Activated B cell treated with CpG ODN at 0.5 μM for 24 hours (primary cell): ENCODE measurements around the gene EPB41. TPM values are rescaled to one million over a fixed set of nuclear protein-coding genes. Genes with fewer than 3 reads are reported as not detected.
"Not testable (repeated sequence)": the region's sequence is repeated elsewhere in the genome, so short reads cannot be mapped to it uniquely, and the experiment has no call there.

Source experiments
- ATAC-seq: fragments of 200-7000 bp; cut with Tn5 transposase; one replicate; pipeline ENCODE4 v1.10.0; 2021; ENCODE audit warnings: low read depth, mild to moderate bottlenecking, moderate library complexity
- CTCF ChIA-PET: fragments of 350-600 bp; sonication (Branson Sonifier 250); formaldehyde crosslinking; loops from one replicate; lab custom pipeline; 2021; ENCODE audit warnings: antibody characterized with exemption; lab: Charles Lee
- POLR2A ChIA-PET: fragments of 350-600 bp; sonication (Branson Sonifier 250); formaldehyde crosslinking; loops from one replicate; lab custom pipeline; 2021; ENCODE audit warnings: antibody characterized with exemption; lab: Charles Lee
- DNase-seq: peaks from one replicate; pipeline ENCODE4 v3.0.0; 2022
- H3K27ac Mint-ChIP-seq: one replicate; pipeline ENCODE4 v1.8.0; 2020; ENCODE audit warnings: mixed read lengths
- H3K27me3 Mint-ChIP-seq: one replicate; pipeline ENCODE4 v1.8.0; 2021; ENCODE audit warnings: mixed read lengths
- H3K36me3 Mint-ChIP-seq: one replicate; pipeline ENCODE4 v1.8.0; 2021; ENCODE audit warnings: low read depth, mixed read lengths
- H3K4me1 Mint-ChIP-seq: one replicate; pipeline ENCODE4 v1.8.0; 2021; ENCODE audit warnings: mixed read lengths
- H3K4me3 Mint-ChIP-seq: one replicate; pipeline ENCODE4 v1.8.0; 2020; ENCODE audit warnings: mild to moderate bottlenecking, mixed read lengths
- H3K9me3 Mint-ChIP-seq: one replicate; pipeline ENCODE4 v1.8.0; 2020; ENCODE audit warnings: mixed read lengths
- intact Hi-C: fragments of 100-400 bp; cut with micrococcal nuclease; formaldehyde crosslinking; loops from one replicate; pipeline ENCODE4 v1.15.1; 2024
- total RNA-seq: library from RNA; stranded (reverse); gene quantifications from 2 replicates; pipeline ENCODE4 v1.2.3, GENCODE V29; 2022
- TF ChIP-seq, protein P1 (sequence below): fragments of 200-600 bp; IDR thresholded peaks from one replicate; pipeline ENCODE4 v1.8.0; 2022; ENCODE audit warnings: antibody characterized with exemption, mild to moderate bottlenecking

EPB41 gene
- total RNA-seq, 1 donor from 2014 or later = 73.8 TPM

DNA sequence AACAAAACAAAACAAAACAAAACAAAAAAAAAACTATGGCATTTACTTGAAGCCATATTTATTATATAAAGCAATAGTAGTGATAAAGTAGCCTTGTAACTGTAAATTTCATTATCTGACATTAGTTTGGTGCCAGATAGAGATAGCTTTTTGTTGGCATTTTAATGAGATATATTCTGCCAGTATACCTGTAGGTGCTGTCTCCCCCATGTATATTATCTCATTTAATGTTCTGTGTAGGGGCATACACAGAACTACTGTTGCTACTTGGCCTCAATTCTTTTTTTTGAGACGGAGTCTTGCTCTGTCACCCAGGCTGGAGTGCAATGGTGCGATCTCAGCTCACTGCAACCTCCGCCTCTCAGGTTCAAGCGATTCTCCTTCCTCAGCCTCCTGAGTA, 141.9 kb downstream of the EPB41 start:
- H3K4me1 Mint-ChIP-seq = no peaks in the 10 kb centered on the region
- intact Hi-C loops = no loop called here
- ATAC-seq = no peak
- H3K4me3 Mint-ChIP-seq = no peak overlapping the region
- DNase-seq = no peak
- no peak overlapping the region for H3K27ac Mint-ChIP-seq
- no peaks in the 10 kb centered on the region for H3K27me3 Mint-ChIP-seq
- ChIA-PET CTCF (no interaction called here), POLR2A (no interaction called here)
- no peaks in the 10 kb centered on the region for H3K9me3 Mint-ChIP-seq
- peaks cover 52% of the 10 kb centered on the region for H3K36me3 Mint-ChIP-seq
- TF ChIP-seq, protein P1, sequence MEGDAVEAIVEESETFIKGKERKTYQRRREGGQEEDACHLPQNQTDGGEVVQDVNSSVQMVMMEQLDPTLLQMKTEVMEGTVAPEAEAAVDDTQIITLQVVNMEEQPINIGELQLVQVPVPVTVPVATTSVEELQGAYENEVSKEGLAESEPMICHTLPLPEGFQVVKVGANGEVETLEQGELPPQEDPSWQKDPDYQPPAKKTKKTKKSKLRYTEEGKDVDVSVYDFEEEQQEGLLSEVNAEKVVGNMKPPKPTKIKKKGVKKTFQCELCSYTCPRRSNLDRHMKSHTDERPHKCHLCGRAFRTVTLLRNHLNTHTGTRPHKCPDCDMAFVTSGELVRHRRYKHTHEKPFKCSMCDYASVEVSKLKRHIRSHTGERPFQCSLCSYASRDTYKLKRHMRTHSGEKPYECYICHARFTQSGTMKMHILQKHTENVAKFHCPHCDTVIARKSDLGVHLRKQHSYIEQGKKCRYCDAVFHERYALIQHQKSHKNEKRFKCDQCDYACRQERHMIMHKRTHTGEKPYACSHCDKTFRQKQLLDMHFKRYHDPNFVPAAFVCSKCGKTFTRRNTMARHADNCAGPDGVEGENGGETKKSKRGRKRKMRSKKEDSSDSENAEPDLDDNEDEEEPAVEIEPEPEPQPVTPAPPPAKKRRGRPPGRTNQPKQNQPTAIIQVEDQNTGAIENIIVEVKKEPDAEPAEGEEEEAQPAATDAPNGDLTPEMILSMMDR = no peak

GRCh38 chr1:29057700-29058099, 143.3 kb downstream of the EPB41 start:
- Mint-ChIP-seq H3K4me1 (no peaks in the 10 kb centered on the region), H3K9me3 (no peaks in the 10 kb centered on the region), H3K27ac (no peak overlapping the region), H3K27me3 (no peaks in the 10 kb centered on the region), H3K4me3 (no peak overlapping the region), H3K36me3 (peaks cover 53% of the 10 kb centered on the region)
- ATAC-seq = no peak
- POLR2A ChIA-PET = no interaction called here
- TF ChIP-seq, protein P1 = no peak
- intact Hi-C loops = no loop called here
- CTCF ChIA-PET = no interaction called here
- DNase-seq = no peak

DNA sequence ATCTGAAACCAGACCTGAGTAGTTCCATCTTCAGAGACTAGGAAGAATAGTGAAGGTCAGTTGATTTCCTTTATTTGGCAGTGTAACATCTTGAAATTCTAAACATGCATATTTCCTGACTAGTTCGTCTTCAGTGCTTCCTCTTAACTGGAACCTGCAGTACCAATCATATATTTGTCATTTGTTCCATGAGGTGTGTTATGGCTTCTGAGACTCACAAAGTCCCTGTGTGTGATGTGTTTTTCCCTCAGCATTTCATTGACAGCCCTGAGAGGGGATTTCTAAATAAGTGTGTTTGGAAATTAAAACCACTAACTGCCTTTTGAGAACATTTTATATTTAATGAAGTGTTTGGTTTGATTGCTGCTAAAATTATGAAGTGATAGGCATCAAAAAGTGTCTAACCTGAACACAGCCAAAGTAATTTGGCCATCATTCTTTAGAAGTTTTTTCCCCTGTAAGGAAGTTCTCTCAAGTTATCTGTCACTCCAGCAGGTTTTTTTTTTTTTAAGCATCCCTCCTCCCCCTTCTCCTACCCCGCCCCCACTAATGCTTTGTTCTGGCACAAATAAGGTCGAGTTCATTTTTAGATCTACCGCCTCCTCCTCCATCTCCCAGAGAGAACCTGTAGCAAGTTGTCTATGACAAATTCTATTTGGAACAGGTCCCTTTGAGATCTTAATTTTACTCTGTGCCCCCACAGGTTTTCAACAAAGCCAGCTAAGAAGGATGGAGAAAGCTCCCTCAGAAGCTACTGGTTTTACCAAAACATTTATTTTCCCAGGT, 148.0 kb downstream of the EPB41 start:
- Mint-ChIP-seq H3K27ac (no peak overlapping the region), H3K27me3 (no peaks in the 10 kb centered on the region), H3K4me1 (no peaks in the 10 kb centered on the region), H3K36me3 (peaks cover 55% of the 10 kb centered on the region), H3K4me3 (no peak overlapping the region), H3K9me3 (no peaks in the 10 kb centered on the region)
- intact Hi-C loops = no loop called here
- TF ChIP-seq, protein P1 = no peak
- DNase-seq (no peak), ATAC-seq (no peak)
- CTCF ChIA-PET = no interaction called here
- POLR2A ChIA-PET = no interaction called here

DNA sequence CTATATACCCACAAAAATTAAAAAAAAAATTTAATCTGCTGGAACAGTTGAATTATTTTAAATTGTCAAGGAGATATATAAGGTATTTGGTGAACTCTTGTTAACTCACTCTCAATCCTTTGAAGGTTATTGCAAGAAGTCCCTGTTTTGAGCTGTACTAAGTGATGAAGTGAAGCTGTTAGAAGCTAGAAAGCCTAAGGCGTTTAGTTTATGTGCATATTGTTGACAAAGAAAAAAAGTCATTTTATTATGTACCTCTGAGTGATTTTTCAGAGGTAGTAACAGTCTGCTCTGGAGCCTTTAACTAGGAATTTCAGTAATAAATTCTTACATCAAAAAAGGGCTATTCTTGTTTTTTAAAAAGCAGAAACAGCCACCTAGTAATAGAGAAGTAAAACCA, 149.7 kb downstream of the EPB41 start:
- Mint-ChIP-seq H3K4me3 (no peak overlapping the region), H3K27me3 (no peaks in the 10 kb centered on the region), H3K27ac (no peak overlapping the region), H3K4me1 (no peaks in the 10 kb centered on the region), H3K9me3 (no peaks in the 10 kb centered on the region), H3K36me3 (peaks cover 61% of the 10 kb centered on the region)
- TF ChIP-seq, protein P1 = no peak
- CTCF ChIA-PET = interaction anchor here (0.9 to 1.6 kb wide), 2 partner anchors 138 to 182 kb away, joined by 3 to 6 read pairs; no protein-coding TSS in a partner anchor
- intact Hi-C loops = no loop called here
- ATAC-seq (no peak), DNase-seq (no peak)
- POLR2A ChIA-PET = no interaction called here

DNA sequence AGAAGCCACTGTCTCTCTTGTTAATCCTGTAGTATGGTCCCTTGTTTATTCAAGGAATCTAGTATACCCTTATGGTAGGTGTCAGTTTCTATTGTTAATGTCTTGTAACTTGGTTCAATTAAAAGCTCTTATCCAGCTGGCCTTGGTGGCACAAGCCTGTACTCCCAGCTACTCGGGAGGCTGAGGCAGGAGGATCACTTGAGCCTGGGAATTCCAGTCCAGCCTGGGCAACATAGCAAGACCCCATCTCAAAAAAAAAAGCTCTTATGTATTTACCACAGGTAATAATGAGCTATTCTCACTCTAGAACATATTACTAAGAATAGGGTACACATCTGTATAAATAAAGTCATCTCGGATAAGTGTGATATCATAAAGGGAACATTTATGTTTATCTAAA, 162.8 kb downstream of the EPB41 start:
- POLR2A ChIA-PET = interaction anchor here (0.5 kb wide), 1 partner anchor 571 kb away, joined by 3 read pairs; the partner anchor contains the start of gene RCC1
- TF ChIP-seq, protein P1 = no peak
- Mint-ChIP-seq H3K27me3 (no peaks in the 10 kb centered on the region), H3K9me3 (no peaks in the 10 kb centered on the region), H3K4me3 (no peak overlapping the region), H3K36me3 (peaks cover 40% of the 10 kb centered on the region), H3K4me1 (no peaks in the 10 kb centered on the region), H3K27ac (no peak overlapping the region)
- DNase-seq (no peak), ATAC-seq (no peak)
- CTCF ChIA-PET = no interaction called here
- intact Hi-C loops = no loop called here

GRCh38 chr1:29079916-29080629, 165.7 kb downstream of the EPB41 start:
- H3K27ac Mint-ChIP-seq, H3K9me3 Mint-ChIP-seq, H3K27me3 Mint-ChIP-seq, intact Hi-C loops, POLR2A ChIA-PET, H3K4me1 Mint-ChIP-seq, DNase-seq, CTCF ChIA-PET, ATAC-seq, H3K4me3 Mint-ChIP-seq: not testable (repeated sequence)
- H3K36me3 Mint-ChIP-seq = peaks cover 40% of the 10 kb centered on the region
